Duodenal mucosa (tissue), 2 donors: Measurements from ENCODE around the gene FBLN1.

Experiments
- H3K27ac ChIP-seq: one replicate; pipeline ENCODE4 v1.7.0; 2013; ENCODE audit warnings: low read depth, low read length
- H3K27me3 ChIP-seq, 2 donors: one replicate each; pipeline ENCODE4 v1.7.0; 2013; ENCODE audit warnings: low read length in 2 of 2, control low read depth in 1 of 2; ENCODE audit not compliant: insufficient read depth in 2 of 2, control insufficient read depth in 1 of 2
- H3K36me3 ChIP-seq, 2 donors: one replicate each; pipeline ENCODE4 v1.7.0; 2013; ENCODE audit warnings: low read length in 2 of 2, control low read depth in 1 of 2; ENCODE audit not compliant: insufficient read depth in 2 of 2, control insufficient read depth in 1 of 2
- H3K4me1 ChIP-seq, 2 donors: one replicate each; pipeline ENCODE4 v1.7.0; 2013; ENCODE audit warnings: low read length in 2 of 2, control low read depth in 1 of 2; ENCODE audit not compliant: insufficient read depth in 2 of 2, control insufficient read depth in 1 of 2
- H3K4me3 ChIP-seq, 2 donors: one replicate each; pipeline ENCODE4 v1.7.0; 2013; ENCODE audit warnings: low read length in 2 of 2, low read depth in 1 of 2
- H3K9ac ChIP-seq, 2 donors: one replicate each; pipeline ENCODE4 v1.7.0; 2013; ENCODE audit warnings: low read length in 2 of 2, low read depth in 1 of 2
- H3K9me3 ChIP-seq, 2 donors: one replicate each; pipeline ENCODE4 v1.7.0; 2013; ENCODE audit warnings: low read length in 2 of 2, control low read depth in 1 of 2; ENCODE audit not compliant: control insufficient read depth in 1 of 2

Gene FBLN1

DNA sequence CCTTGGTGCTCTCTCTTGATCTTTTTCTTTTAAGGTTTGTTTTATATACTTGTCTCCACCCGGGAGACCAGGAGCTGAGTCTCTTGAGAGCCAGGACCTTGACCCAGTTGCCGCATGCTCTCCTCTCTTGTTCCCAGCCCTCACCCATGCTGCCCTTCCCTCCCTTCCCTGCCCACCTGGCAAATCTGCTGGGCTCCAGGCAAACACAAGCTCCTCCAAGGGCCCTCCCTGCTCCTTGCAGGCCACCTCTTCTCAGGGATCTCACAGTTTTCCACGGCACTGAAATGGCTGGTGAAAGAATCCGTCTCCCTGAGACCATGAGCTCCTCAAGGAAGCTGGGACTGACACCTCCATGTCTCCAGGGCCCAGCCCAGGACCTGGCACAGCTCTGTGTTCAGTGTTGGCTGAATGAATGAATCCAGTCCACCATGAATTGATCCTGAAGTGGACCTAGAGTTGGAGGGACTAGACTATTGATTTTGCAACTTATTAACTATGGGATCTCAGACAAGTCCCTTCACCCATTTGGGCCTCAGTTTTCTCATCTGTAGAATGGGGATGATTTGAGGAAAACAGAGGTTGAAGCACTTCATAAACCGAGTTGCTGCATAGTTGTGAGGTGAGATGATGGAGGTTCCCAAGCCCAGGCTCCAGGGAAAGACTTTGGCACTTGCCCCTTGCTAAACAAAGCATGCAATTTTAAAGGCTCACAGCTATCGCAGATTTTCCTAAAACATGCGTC lies 25.1 kb upstream of the FBLN1 start:
- no peaks in the 10 kb centered on the region for H3K36me3 ChIP-seq
- no peaks in the 10 kb centered on the region for H3K4me1 ChIP-seq
- no peaks in the 10 kb centered on the region for H3K9me3 ChIP-seq
- no peak overlapping the region for H3K4me3 ChIP-seq
- no peak overlapping the region for H3K27ac ChIP-seq
- H3K9ac ChIP-seq = no peak overlapping the region
- peaks cover 0 to 7% of the 10 kb centered on the region in 2 donors for H3K27me3 ChIP-seq

DNA sequence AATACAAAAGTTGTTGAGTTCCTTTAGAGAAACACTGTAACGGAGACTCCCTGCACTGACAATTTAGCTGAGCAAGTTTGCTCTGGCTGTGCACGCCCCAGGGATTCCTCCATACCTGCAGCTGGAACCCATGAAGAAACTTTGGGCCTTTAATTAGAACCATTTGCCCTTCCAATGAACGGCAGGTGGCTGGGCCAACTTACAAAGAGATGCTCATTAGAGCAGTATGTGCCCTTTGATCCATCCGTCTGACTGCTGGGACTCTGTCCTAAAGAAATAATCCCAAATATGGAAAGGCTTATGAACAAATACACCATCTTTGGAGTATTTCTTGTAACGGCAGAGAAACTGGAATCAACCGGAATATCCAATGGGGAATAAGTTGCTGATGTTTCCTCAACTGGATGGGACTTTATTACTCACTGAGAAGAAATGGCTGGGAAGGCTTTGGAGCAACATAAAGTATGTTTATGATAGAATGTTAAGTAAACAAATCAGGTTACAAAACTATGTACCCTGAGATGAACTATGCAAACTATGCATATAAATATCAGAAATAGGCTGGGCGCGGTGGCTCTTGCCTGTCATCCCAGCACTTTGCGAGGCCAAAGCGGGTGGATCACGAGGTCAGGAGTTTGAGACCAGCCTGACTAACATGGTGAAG lies 24.4 kb upstream of the FBLN1 start:
- Histone ChIP-seq H3K9ac (no peak overlapping the region), H3K4me1 (no peaks in the 10 kb centered on the region), H3K9me3 (no peaks in the 10 kb centered on the region), H3K36me3 (no peaks in the 10 kb centered on the region), H3K27me3 (peaks cover 0 to 7% of the 10 kb centered on the region in 2 donors), H3K27ac (no peak overlapping the region), H3K4me3 (no peak overlapping the region)

DNA sequence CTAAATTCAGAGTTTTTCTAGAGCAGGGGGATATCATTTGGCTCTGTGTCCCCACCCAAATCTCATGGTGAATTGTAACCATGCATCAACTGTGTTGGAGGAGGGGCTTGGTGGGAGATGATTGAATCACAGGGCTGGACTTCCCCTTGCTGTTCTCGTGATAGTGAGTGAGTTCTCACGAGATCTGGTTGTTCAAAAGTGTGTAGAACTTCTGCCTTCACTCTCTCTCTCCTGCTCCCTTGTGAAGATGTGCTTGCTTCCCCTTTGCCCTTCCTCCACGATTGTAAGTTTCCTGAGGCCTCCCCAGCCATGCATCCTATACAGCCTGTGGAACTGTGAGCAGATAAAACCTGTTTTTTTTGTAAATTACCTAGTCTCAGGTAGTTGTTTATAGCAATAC lies 22.0 kb upstream of the FBLN1 start:
- Histone ChIP-seq H3K4me1 (no peaks in the 10 kb centered on the region), H3K4me3 (no peak overlapping the region), H3K9ac (no peak overlapping the region), H3K27ac (no peak overlapping the region), H3K36me3 (no peaks in the 10 kb centered on the region), H3K9me3 (no peaks in the 10 kb centered on the region), H3K27me3 (peaks cover 0 to 7% of the 10 kb centered on the region in 2 donors)

DNA sequence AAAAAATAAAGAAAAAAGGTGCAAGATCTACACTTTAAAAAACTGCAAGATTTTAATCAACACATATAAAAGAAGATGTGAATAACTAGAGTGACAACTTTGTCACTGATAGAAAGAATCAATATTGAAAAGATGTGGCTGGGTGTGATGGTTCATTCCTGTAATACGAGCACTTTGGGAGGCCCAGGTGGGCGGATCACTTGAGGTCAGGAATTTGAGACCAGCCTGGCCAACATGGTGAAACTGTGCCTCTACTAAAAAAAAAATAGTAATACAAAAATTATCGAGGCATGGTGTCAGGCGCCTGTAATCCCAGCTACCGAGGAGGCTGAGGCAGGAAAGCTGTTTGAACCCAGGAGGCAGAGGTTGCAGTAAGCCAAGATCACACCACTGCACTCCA lies 21.0 kb upstream of the FBLN1 start:
- no peaks in the 10 kb centered on the region for H3K4me1 ChIP-seq
- H3K4me3 ChIP-seq = no peak overlapping the region
- no peak overlapping the region for H3K27ac ChIP-seq
- no peaks in the 10 kb centered on the region for H3K9me3 ChIP-seq
- no peaks in the 10 kb centered on the region for H3K36me3 ChIP-seq
- H3K27me3 ChIP-seq = peaks cover 0 to 7% of the 10 kb centered on the region in 2 donors
- H3K9ac ChIP-seq = no peak overlapping the region

GRCh38 chr22:45482169-45482568 lies 20.5 kb upstream of the FBLN1 start:
- H3K36me3 ChIP-seq = no peaks in the 10 kb centered on the region
- no peak overlapping the region for H3K9ac ChIP-seq
- H3K4me3 ChIP-seq = no peak overlapping the region
- H3K4me1 ChIP-seq = no peaks in the 10 kb centered on the region
- no peak overlapping the region for H3K27ac ChIP-seq
- H3K9me3 ChIP-seq = no peaks in the 10 kb centered on the region
- peaks cover 0 to 4% of the 10 kb centered on the region in 2 donors for H3K27me3 ChIP-seq

DNA sequence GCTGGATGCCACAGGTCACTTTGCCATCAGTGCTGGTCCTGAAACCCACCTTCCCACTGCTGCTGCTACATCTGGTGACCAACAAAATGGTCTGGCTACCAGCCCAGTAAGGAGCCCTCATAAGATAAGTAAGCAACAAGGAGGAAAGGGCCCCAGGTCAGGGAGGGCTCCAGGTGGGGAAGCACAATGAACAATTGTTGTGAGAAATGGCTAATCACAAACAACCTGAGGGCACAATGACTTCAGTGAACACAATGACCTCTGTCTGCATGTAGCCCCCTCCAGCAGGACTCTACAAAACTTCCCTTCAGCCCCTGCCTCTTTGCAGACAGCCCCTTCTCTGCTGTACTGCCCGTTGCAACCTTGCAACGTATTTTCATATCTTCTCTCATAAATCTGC lies 19.4 kb upstream of the FBLN1 start:
- Histone ChIP-seq H3K27ac (no peak overlapping the region), H3K9ac (no peak overlapping the region), H3K4me1 (no peaks in the 10 kb centered on the region), H3K27me3 (peaks cover 0 to 4% of the 10 kb centered on the region in 2 donors), H3K9me3 (no peaks in the 10 kb centered on the region), H3K4me3 (no peak overlapping the region), H3K36me3 (no peaks in the 10 kb centered on the region)

- no peak overlapping the region for H3K27ac ChIP-seq
- no peak overlapping the region for H3K4me3 ChIP-seq
- H3K4me1 ChIP-seq = no peaks in the 10 kb centered on the region
- H3K36me3 ChIP-seq = no peaks in the 10 kb centered on the region
- no peak overlapping the region for H3K9ac ChIP-seq
- no peaks in the 10 kb centered on the region for H3K9me3 ChIP-seq
- H3K27me3 ChIP-seq = peaks cover 0 to 4% of the 10 kb centered on the region in 2 donors
Observed at GRCh38 chr22:45483918-45484499, 18.7 kb upstream of the FBLN1 start.

DNA sequence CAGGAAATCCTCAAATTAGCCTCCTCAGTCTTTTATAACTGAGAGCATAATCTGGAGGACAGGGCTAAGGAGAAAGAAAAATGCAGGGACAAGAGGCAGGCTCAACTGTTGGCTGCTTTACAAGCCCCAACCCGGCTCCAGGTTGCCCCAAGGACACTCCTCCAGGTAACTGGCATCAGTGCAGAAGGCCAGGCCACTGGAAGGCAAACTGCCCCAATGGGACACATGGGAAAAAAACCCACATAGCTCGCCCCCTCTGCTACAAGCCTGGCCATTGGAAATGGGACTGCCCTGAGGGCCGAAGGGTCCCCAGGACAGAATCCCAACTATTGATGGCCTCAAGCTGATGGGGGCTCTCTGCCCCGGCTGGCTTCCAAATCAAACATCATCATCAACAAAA lies 17.9 kb upstream of the FBLN1 start:
- Histone ChIP-seq H3K27ac (no peak overlapping the region), H3K9me3 (no peaks in the 10 kb centered on the region)

GRCh38 chr22:45485261-45485660 lies 17.4 kb upstream of the FBLN1 start:
- H3K36me3 ChIP-seq = no peaks in the 10 kb centered on the region
- H3K27ac ChIP-seq = no peak overlapping the region
- H3K9me3 ChIP-seq = no peaks in the 10 kb centered on the region
- H3K4me1 ChIP-seq = no peaks in the 10 kb centered on the region
- peaks cover 0 to 4% of the 10 kb centered on the region in 2 donors for H3K27me3 ChIP-seq
- H3K4me3 ChIP-seq = no peak overlapping the region
- H3K9ac ChIP-seq = no peak overlapping the region

More for the DNA sequence above, 17.9 kb upstream of the FBLN1 start:
- no peaks in the 10 kb centered on the region for H3K36me3 ChIP-seq
- peaks cover 0 to 4% of the 10 kb centered on the region in 2 donors for H3K27me3 ChIP-seq
- H3K4me1 ChIP-seq = no peaks in the 10 kb centered on the region
- no peak overlapping the region for H3K4me3 ChIP-seq
- no peak overlapping the region for H3K9ac ChIP-seq

DNA sequence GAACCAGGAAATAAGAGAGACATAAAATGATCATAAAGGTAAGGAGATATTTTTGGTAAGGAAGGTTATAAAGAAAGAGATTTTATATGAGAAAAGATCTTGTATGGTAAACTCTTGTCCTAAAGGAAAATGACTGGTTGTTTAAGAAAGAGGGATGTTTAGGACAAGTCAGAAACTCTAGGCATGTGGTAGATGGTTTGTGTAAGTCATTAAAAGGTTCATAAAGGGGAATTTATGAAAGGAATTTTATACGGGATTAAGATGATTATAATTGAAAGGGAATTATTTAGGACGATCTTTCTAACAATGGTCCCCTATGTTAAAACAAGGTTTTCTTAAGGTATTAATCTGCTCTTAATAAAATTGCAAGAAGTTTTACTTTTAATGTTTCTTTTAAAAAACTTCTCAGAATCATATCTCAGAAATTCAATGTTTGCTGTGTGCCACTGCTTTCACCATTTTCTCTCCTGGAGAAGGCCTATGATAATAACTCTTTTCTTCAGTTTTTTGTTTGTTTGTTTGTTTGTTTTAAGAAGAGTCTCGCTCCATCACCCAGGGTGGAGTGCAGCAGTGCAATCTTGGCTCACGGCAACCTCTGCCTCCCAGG lies 13.8 kb upstream of the FBLN1 start:
- no peaks in the 10 kb centered on the region for H3K27me3 ChIP-seq
- no peak overlapping the region for H3K27ac ChIP-seq
- H3K9me3 ChIP-seq = no peaks in the 10 kb centered on the region
- H3K4me1 ChIP-seq = no peaks in the 10 kb centered on the region
- no peak overlapping the region for H3K9ac ChIP-seq
- no peaks in the 10 kb centered on the region for H3K36me3 ChIP-seq
- no peak overlapping the region for H3K4me3 ChIP-seq
